IPS DF 4.7 (cell line): Measurements from ENCODE around the gene YAP1.

ENCODE experiments used
- DNase-seq: peaks from one replicate; pipeline ENCODE4 v3.0.0-alpha.2; 2013; ENCODE audit warnings: low spot score; ENCODE audit errors: extremely low read depth

Gene YAP1

DNA sequence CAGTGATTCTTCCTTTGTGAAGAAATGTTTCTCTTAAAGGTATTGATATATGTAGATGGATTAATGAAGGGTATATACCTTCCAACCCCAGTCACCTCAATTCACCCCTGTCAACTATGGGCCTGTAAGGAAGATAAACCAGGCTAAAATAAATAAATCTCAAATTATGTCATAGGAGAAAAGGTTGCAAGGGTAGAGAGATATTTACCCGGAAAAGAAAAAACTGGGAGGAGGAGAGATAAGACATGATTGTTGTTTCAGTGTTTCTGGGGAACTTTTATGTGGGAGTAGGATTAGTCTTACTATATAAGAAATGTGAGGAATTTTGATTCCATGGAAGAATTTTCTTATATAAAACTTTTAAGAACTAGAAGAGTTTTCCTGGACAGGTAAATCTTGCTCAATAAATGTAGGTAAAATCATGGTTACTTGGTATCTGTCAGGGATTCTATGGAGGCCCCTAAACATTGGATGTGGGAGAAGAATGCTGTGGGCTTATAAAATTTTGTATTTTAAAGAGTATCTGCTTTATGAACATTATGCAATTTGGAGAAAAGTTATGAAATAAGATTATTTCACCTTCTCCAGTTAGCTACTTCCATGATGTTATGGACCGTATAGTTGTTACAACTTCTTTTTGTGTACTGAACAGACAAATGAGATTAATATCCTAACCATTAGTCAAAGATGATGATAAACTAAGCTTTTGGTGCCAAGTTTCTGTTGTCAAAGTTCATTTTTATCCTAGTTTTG, 6.4 kb downstream of the YAP1 start:
- DNase-seq: no peak

DNA sequence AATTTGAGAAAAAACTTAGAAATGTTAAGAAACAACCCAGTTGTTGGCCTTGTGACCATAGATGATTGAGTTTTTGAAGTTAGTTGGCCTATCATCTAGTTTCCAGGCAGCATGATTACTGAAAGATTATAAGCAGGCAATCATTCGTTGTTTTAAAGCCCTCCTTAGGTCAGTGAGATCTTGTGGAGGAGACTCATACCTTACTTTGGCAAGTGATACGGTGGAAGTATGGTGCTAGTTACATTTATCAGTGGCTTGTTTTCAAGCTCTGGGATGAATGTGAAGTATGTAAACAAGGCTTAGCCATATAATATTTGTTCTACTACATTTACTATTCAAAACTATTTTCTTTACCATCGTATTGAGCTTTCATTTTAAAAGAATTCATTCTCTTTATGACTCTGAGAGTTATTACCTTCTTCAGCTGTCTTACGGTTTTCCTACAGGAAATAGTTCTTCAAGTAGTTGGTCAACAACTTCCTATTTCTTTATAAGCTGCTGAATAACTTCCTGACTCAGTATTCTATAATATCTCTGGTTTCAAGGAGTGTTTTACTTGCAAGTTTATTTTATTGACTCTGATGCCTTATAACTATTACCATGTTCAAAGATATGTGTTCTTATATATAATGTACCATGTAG, 7.3 kb downstream of the YAP1 start:
- DNase-seq: no peak

DNA sequence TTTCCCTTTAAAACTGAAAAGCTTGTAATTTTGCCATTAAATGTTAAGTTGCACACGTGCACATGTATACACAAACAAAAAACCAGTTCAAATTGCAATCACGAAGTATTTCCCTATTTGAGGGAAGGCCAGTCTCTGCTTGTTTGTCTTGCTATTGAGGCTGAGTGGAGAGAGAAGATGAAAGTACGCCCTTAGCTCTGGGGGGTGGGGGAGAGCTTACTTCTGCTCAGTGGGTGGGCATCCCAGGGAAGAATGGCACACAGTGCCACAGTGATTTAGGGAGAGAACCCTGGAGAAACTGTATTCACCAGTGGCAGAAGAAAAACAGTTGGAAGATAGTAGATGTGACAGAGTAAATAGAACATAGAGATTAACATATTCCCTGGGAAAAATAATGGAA, 8.7 kb downstream of the YAP1 start:
- DNase-seq: no peak

DNA sequence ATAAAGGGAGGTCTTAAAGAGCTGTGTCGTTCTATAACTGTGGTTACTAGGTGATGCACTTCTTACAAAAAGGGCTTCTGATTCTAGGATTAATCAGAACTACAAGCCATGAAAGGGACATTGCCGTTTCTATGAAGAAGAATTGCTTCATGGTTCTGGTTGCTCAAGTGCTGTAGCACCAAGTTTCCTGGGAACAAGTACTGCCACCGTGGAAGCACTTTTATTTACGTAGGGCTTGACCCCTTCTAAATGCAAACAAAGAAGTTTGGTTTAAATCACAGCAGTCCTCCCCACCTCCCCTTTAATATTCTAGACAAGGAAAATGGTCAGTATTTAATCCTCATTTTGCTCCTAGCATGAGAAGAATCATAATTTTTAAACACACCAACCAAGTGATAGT, 9.8 kb downstream of the YAP1 start:
- DNase-seq: no peak

DNA sequence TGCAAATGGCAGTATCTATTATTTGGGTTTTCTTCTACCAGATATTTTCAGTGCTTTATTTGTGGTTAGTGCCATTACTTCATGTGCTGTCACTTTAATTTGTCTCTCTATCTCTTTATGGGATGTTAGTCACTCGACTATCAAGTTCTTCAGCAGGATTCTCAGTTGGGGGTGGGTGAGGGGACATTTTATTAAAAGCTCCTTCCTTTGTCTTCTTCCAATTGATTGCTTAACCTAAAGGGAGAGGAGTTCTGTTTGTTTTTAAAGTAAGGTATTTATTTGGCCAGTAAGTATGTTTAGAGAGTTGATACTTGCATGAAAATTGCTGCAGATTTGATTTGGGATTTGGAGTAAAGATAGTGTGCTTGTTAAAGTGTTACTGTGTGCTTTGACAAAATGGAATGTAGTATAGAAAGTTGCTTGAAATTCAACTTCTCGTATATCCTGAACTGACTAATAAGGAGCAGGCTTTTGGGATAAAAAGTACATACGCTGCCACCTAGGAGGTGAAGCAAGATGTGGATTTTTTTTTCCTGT, 10.3 kb downstream of the YAP1 start:
- no peak for DNase-seq

DNA sequence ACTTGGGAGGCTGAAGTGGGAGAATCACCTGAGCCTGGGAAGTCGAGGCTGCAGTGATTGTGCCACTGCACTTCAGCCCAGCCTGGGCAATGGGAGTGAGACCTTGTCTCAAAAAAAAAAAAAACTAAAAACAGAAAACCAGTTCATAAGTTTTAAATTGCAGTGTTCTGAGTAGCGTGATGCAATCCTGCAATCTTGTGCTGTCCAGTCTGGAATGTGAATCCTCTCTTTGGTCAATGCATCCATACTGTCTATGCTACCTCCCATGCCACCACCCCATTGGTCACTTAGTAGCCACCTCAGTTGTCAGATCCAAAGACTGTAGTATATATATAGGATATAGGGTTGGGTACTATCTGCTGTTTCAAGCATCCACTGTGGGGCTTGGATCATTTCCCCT, 11.1 kb downstream of the YAP1 start:
- no peak for DNase-seq

DNA sequence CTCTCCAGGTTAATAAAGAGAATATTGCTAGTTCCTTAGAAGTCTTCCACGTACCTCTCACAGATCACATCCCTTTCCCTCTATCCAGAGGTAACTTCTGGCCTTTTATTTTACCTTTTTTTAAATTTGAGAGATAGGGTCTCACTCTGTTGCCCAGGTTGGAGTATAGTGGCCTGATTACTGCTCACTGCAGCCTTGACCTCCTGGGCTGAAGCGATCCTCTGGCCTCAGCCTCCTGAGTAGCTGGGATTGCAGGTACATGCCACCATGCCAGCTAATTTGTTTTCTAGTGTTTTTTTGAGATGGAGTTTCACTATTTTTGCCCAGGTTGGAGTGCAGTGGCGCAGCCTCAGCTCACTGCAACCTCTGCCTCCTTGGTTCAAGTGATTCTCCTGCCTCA, 24.4 kb downstream of the YAP1 start:
- DNase-seq: no peak

DNA sequence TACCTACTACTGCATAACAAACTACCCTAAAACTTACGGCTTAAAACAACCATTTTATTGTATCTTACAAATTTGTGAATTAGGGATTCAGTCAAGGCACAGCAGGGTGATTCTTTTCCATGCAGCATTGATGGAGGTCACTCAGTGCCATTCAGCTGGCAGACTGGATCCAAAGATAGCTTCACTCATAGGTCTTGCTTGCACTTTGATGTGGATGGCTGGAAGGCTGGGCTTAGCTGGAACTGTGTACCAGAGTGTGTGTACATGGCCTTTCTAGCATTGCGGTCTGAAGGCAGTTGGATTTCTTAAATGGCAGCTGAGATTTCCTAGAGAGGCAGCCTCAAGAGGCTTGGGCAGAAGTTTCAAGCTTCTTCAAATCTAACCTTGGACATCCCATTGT, 25.0 kb downstream of the YAP1 start:
- DNase-seq: no peak

DNA sequence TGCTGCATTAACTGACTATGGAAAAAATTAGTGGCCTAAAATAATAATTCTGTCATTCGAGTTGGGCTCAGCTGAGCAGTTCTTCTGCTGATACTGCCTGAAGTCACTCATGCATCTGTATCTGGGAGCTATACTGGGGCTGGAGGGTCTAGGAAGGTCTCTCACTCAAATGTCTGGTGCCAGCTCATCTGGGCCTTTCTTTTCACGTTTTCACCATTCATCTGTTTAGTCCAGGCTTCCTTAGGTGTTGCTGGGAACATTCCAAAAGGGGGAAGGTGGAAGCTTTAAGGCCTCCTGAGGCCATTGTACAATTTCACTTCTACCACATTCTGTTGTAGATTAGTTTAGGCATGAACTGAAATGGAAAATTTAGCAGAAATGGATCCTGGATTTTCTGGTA, 28.0 kb downstream of the YAP1 start:
- DNase-seq: no peak

DNA sequence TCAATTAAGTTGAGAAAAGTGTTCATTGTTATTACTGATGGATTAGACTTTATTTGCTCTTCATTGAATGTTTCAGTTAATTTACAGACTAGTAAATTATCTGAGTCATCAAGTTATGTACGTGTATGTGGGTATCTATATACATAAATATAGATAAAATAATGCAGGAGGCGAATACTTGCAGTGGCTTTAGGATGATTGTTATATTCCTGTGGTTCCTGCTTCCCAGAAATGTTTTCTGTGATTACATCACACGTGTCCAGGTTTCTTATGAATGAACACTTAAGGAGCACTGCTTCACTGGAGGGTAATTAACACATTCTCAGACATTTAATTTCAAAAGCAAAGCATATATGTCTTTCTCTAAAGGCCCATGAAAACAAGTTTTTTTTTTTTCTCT, 28.4 kb downstream of the YAP1 start:
- no peak for DNase-seq

DNA sequence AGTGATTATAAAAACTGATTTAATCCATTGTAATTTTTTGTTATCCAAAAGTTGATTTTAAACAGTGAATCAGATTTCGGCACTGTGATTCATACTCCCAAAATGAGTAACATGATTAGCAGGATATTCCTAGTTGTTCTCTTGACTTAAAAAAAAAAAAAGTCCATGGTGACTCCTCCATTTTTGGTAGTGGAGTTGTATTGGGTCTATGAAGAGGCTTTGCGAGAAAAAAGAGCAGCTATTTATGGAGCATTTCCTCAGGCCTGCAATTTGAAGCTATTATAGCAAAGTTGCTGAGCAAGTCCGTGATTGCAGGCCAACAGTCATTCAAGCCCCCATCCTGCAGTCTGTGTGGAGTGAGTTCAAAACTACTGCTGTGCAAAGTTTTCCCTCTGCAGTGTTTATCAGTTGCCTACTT, 28.8 kb downstream of the YAP1 start:
- DNase-seq: no peak

DNA sequence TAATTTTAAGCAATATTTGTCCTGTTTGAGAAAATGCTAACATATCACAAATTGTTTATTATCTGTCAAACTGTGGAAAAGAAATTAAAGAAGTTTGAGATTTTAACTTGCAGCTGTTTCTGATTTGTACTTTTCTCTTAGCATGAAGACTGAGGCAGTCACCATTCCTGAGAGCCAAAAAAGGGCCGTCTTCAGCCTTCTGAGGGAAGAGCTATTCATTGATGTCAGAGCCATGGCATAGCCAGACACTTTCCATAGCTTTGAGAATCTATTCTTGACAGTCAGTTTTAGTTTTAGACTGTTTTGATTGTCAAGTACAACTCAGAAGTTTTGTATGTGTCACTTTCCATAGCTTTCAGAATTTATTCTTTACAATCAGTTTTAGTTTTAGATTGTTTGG, 32.1 kb downstream of the YAP1 start:
- DNase-seq: no peak

DNA sequence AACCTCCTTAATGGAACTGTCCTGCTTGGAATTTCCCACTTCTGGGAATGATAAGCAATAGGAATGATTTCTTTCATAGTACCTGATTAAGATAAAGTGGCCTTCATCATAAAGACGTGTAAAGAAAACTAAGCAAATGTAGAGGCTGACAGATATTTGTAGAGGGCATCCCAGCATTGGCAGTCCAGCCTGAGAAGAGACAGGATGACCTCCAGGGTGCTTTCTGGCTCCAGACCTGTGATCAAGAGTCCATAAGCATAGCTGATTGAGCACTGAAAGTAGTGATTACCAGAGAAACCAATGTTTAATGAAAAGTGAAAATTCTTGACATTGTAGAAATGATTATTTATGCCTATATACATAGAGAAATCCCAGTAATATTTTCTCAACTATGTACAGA, 33.6 kb downstream of the YAP1 start:
- no peak for DNase-seq

DNA sequence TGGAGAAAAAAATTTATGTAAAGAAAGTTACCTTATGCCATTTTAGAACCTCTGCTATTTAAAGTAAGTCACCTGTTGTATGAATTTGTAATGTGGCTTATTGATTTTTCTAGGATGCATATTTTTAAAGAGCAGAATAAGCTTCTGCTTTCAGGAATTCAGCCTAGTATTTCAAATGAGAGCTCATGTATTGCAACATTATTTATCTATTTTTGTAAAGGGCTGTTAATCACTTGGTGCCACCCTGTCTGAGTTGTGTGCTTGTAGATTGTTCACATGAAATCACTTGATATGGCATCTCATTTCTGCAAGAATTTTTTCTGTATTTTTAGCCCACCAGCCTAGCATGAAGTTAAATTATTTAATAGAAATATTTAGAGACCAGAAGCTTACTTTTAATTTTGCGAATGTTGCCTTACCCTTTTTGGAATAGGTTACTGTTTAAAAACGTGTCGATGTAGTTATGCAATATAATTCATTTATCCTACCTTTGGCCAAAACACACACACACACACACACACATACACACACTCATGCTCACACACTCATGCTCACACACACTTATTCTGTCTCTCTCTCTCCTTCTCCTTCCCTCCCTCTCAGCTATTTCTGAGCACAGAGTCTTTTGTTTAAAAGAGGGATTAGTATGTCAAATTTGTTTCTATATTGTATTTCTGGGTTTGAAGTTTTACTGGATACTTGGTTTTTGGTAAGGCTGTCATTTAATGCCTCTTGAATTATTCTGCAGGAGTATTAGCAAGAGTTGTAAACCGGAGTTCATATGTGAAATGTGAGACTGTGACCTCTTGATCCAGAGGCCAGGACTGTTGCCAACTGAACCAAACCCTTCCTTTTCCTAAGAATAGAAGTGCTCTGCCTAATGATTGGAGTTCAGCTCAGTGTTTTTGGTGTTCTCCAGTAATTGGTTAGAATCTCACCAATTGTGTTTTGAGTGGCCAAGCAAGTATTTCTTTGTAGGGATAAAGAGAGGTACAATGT, 34.4 kb downstream of the YAP1 start:
- DNase-seq: no peak

DNA sequence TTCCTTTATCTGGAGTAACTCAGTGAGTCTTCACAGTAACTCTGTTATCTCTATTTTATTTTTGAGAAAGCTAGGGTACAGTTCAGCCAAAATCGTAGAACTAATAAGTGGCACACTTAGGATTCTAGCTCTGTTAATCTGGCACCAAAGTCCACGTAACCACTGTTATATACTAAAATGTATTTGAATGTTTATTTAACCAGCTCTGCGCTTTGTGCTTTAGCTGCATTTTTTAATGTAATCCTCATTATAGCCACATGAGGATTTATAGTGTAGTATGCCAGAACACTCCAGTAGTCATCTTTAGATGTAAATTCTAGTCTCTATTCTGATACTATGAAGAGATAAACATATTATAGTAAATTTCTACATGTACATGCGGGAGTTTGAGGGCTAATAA, 36.8 kb downstream of the YAP1 start:
- DNase-seq: no peak

DNA sequence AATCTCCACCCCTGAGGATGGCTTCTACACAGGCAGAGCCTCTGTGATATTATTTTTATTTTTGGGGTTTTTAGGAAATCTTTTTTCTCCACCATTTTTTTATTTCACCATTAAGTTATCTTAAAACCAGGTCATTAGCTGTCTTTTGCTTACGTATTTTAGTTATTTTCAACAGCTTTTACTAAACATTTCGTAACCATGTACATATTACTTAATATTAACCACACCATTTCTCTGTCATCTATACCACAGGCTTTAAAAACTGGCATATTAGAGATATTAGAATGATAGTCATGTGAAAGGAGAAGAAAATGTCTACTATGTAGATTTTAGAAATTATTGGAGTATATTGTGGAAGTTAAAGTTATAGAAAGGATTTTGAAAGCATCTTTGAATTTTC, 37.4 kb downstream of the YAP1 start:
- DNase-seq: no peak

DNA sequence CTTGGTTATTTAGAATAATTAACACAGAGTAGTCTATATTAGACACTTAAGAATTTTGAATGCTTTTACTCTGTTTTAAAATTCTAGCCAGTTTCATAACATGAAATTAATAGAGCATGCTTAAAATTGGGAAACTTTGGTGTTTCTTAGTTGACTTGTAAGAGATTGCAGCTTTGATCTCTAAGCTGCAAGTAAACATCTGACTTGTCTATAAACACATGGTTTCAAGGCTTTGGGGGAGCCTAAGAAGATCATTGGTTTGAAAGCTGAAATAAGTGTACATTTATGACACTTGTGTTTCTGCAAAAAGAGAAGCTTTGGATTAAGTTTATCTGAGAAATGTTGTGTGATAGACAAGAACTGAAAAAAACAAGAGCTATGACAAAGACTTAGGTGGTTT, 37.8 kb downstream of the YAP1 start:
- DNase-seq: no peak

DNA sequence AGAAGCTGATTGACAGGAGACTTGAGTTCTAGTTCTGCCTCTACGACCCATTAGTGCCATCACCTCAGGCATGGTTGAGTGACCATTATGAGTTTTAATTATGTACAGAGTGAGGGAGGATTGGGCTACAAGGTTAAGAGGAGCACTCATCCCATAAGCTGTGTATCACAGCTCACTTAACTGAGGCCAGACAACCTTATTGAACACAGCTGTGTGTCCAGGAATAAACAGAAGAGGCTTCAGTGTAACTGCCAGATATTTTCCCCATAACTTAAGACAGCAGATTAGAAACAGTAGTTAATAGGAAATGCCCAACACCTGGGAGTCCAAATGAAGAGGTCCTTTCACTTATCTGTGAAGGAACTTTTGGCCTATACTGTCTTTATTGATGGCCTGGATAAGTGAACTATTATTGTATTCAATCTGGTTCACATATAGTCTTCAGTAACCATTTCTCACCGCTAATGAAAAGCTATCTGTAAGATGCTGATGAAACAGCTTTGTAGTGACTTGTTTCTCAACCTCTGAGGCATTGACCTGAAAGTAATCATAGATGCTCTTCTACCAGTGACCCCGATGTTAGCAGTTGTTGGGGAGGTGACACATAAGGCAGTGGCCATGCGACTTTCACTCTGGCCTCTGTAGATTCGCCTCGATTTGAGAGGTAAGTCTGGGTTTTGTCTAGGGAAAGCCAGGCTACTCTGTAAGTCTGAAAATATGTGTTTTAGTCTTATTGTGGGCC, 41.7 kb downstream of the YAP1 start:
- DNase-seq: no peak

DNA sequence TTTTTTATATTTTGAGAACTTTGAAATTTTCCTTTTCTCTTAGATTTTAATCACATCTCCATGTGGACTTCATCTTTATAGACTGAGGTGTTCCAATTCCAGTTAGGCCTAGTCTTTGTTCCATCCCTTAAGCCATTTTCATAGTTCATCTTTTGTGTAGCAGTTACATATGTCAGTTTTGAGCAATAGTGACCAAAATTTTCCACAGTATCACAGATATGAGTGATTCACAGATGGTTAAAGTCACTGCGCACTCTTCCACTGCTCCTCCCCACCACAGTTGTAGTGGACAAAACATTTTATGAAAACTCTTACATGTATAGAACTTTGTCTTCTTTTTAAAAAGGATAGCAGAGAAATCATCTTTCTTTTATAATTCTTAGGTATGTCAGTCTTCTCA, 42.8 kb downstream of the YAP1 start:
- no peak for DNase-seq

DNA sequence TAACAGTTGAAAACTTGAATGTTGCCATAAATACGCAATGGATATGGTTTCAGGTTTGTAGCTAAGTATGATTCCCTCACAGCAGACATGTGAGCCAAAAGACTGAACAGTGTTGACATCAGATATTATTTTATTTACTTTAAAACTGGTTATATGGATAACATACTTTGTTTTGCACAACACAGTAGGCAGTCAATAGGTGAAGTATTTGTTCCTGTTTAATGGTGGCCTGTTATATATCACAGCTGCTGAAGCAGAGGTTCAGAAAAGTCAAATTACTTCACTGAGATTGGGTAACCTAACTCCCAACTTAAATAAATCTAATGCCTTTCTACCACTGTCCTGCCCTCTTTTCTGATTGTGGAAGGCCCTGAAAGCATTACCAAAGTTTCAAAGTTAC, 44.6 kb downstream of the YAP1 start:
- DNase-seq: no peak

DNA sequence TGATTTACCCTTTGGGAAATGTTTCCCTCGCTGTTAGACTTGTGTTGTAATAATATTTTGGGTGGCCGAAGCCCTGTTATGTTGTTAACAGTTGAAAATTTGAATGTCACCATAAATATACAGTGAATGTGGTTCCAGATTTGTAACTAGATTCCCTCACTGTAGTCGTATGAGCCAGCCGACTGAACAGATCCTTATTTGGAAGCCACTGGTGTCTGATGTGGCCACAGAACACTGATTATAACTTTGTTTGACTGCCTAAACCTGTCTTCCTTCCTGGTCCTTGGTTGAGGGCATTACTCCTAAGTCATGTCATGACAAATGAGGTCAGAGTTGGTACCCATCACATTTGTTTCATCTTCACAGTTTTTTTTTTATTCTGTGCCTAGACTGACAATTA, 45.4 kb downstream of the YAP1 start:
- DNase-seq: no peak
